ENCODE data around the gene CEBPZ. TPM values are rescaled to one million over a fixed set of nuclear protein-coding genes. Genes with fewer than 3 reads are reported as not detected.
A peak's percentile ranks its signal among the peaks of the same experiment; 100 is the strongest.

CEBPZ gene
- total and polyA plus RNA-seq, 2 of the 13 experiments (the other 11 are each of a cell fraction or from before 2014, with no cell fraction given), result 14.4 to 117 TPM

GRCh38 chr2:37181726-37182684, 49.4 kb downstream of the CEBPZ start (continued):
- peak; percentile 69 for TF ChIP-seq ZBTB40 (IDR thresholded peaks at IDR 0.05)
- TF ChIP-seq ZBTB40 (CRISPR knock-in tag; IDR thresholded peaks at IDR 0.05), result no peak
